ENCODE data around the gene PLXNA2. TPM values are rescaled to one million over a fixed set of nuclear protein-coding genes. Genes with fewer than 3 reads are reported as not detected.

PLXNA2 gene
- total RNA-seq, 1 donor from 2014 or later = 14.4 TPM

GRCh38 chr1:208100106-208100505 is 144.1 kb downstream of the PLXNA2 start:
- intact Hi-C loops (cut with DNase I) = no loop called here
- ATAC-seq (ENCODE audit: poor library complexity) (no peak), DNase-seq (no peak)

DNA sequence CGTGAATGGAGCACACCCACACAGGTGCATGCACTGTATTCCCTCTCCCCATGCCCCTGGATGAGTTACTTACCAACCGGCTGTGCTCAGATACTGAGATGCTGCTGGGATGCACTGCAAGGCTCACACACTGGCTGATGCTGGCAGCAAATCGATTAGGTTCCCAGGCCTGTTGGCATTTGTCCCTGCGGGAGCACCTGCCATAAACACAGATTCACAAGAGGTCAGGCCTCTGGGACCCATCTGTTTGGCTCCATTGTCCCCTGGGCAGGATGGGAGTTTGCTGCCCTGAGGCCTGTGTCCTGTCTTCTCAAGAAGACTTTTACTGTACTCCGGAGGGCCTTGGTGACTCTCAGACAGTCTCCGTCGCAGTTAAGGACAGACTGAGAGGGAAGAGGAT is 145.4 kb downstream of the PLXNA2 start:
- ATAC-seq (ENCODE audit: poor library complexity) (no peak), DNase-seq (no peak)
- intact Hi-C loops (cut with DNase I) = no loop called here

DNA sequence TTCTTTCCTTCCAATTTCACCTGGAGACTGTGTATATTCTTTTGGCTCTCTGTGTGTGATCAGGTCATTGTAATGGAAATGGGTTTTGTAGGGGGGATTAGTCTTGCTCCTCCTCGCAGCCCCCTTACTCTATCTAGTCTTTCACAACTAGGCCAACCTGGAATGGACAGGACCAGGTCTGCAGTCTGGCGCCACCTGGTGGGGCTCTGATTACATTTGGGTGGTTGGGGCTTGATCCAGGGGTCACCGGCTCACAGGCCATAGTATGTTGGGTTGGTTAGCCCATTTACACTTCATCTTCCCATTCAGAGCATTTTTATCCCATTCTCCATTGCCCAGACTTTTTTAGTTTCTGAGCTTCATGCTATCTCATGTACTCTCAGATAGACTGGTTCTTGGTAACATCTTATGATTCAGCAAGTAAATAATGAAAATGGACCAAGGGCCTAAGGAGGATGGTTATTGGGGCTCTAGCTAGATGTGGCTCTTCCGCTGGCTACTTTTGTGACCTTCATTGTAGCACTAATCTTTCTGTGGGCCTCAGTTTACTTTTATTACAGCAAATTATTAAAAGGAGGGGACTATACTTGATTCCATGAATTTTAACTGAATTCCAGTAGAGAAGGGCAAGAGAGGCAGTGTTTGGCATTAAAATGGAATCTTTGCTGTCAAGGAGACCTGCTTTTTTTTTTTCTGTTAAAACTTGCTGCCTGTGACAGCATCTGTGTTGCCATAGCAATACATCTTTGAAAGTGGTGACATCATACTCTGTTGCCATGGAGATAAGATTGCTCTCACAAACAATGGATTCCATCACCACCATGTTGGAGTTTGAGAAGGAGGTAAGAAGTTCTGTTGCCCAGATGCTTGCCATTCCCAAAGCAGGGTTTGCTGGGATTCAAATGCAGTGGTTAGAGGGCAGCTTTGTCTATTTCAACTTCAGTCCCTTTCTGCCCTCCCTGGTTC is 150.1 kb downstream of the PLXNA2 start:
- intact Hi-C loops (cut with DNase I) = loop anchor here (5.0 kb wide), 1 partner anchor 72 kb away; no protein-coding TSS in a partner anchor
- ATAC-seq (ENCODE audit: poor library complexity) (peak; percentile 71), DNase-seq (peak; percentile 85)

DNA sequence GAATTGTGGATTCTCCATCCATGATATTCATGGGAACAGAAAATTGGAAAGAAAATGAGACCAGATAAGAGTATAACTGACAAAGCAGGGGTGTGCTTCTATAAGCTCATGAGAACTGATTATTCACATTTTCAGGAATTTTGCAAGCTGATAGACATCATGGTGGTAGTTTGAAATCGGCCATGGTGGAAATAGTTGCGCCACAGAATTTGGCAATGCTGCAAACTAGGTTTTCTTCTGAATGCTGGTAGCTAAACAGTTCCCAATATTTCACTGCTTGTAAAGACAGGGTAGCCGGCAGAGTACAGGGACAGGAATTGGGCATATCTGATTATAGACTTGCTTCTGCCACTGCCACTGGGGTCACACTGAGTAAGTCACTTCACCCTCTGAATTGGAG is 151.1 kb downstream of the PLXNA2 start:
- no peak for DNase-seq
- ATAC-seq (ENCODE audit: poor library complexity) = no peak
- intact Hi-C loops (cut with DNase I) = loop anchor here (5.0 kb wide), 1 partner anchor 71 kb away; no protein-coding TSS in a partner anchor

GRCh38 chr1:208090388-208091301 is 153.5 kb downstream of the PLXNA2 start:
- intact Hi-C loops (cut with DNase I) = loop anchor here (5.0 kb wide), 1 partner anchor 68 kb away; no protein-coding TSS in a partner anchor
- ATAC-seq (ENCODE audit: poor library complexity) = peak; percentile 73
- DNase-seq = peak; percentile 70

DNA sequence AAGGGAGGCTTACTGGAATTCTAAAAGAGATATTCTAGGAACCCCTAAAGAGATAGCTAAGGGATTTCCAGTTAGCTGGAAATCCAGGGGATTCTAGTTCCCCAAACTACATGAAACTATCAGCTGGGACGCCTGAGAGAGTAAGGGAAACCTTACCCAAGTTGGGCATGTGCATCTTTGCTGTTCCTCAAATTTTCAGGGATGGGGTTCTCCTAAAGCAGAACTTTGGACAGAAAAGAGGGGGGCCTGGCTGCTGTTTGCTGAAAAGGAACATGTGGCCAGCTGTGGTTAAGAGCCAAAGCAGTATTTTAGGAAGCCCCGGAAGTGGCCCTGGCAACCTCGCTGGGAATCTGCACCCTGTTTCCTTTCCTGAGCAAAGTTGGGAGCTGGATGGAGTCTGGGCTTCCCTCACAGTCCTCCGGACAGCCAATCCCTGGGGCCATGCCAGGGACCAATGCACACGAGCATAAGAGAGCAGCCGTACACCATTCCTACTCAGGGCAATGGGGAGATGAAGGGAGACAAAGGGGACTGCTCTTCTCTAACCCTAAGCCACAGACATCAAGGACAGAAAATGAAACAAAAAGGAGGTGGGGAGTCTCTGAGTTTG is 154.3 kb downstream of the PLXNA2 start:
- intact Hi-C loops (cut with DNase I) = loop anchor here (5.0 kb wide), 1 partner anchor 68 kb away; no protein-coding TSS in a partner anchor
- peak; percentile 55 for ATAC-seq (ENCODE audit: poor library complexity)
- DNase-seq = peak; percentile 57

- DNase-seq (no peak), ATAC-seq (ENCODE audit: poor library complexity) (no peak)
- intact Hi-C loops (cut with DNase I) = no loop called here
These were observed 155.0 kb downstream of the PLXNA2 start for GRCh38 chr1:208089149-208089548.

DNA sequence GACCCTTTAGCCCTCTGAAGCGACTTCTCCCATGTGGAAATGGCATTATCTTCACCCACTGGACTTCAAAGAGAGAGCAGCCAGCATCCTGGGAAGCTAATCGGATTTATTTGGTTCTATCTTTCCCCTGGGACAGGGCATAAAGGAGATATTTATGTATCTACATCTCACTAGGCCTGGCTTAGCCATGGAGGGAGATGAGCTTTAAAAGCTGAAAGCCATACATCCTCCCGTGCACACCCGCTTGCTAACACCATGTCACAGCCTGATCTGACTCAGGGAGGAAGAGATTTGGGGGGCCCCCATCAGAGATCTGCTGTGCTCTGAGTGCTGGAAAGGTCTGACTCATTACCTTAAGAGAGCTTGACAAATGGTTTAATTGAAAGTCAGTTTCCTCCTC is 155.9 kb downstream of the PLXNA2 start:
- no peak for DNase-seq
- intact Hi-C loops (cut with DNase I) = no loop called here
- no peak for ATAC-seq (ENCODE audit: poor library complexity)

DNA sequence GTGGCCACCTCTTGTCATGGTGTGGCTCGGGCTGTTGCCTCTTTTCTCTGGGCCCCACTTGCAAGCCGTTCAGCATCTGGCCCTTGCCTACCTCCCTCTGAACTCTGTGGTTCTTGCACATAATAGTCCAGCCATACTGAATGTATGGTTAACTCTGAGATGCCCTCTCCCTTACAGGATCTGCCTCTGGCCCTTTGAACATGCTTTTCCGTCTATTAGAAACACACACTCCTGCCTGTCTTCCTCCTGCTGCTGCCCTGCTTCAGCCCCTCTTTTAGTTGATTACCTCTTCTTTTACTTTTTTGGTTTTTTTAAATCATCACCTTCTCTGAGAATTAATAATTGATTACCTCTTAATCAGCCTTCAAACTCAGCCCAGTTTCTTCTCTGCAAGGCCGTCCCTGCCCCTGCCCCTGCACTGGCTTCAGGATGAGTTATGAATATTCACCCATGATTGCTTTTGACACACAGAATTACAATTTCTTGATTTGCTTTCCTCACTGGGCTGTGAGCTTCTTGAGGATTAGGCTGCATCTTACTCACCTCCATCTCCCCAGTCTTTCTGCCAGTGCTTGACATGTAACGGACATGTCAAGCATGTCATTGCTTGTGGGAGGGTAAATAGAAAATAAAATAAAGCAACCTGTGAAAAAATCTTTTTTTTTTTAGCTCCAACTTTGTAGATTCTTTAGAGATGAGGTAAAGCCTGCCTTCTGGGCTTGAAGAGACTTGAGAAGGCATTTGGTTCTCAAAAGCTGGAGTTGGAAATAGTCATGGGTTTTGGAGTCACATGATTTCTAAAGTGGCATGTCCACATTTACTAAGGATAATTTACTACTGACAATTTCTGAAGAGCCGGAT is 158.3 kb downstream of the PLXNA2 start:
- ATAC-seq (ENCODE audit: poor library complexity) (no peak), DNase-seq (no peak)
- intact Hi-C loops (cut with DNase I) = no loop called here

DNA sequence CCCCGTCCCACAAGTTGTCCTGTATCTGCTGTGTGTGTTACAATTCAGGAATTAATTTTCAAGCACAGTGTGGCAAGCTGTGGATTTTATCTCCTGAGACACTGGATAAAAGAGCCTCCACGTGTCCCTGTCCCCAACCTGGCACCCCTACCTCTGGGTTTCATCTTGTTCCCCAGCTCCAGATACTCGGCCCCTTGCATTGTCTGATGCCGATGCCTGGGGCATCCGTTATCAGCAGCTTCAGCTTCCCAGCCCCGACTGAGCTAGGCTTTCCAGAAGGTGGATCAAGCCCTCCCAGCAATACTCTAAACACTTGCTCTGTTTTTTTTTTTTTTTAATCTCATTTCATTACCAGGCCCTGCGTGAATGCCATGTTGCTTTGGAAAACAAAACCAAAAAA is 159.4 kb downstream of the PLXNA2 start:
- DNase-seq = no peak
- ATAC-seq (ENCODE audit: poor library complexity) = no peak
- intact Hi-C loops (cut with DNase I) = no loop called here

GRCh38 chr1:208084220-208084619 is 160.0 kb downstream of the PLXNA2 start:
- ATAC-seq (ENCODE audit: poor library complexity) = no peak
- intact Hi-C loops (cut with DNase I) = no loop called here
- DNase-seq = no peak

DNA sequence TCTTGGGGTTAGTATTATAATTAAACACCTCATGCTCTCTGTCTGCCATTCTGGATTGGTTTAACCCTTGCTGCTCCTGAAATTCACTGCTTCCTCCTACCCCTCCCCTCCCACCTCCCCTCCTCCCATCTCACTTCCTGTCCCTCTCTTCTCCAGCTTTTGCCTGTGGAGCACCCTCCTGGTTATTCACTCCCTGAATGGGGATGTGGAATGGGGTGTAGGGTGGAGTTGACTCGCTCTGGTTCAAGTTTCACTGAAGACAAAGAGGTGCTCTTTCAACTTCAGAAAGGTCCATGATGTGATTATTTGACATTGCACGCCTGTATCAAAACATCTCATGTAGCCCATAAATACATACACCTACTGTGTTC is 160.5 kb downstream of the PLXNA2 start:
- intact Hi-C loops (cut with DNase I) = no loop called here
- no peak for ATAC-seq (ENCODE audit: poor library complexity)
- no peak for DNase-seq

DNA sequence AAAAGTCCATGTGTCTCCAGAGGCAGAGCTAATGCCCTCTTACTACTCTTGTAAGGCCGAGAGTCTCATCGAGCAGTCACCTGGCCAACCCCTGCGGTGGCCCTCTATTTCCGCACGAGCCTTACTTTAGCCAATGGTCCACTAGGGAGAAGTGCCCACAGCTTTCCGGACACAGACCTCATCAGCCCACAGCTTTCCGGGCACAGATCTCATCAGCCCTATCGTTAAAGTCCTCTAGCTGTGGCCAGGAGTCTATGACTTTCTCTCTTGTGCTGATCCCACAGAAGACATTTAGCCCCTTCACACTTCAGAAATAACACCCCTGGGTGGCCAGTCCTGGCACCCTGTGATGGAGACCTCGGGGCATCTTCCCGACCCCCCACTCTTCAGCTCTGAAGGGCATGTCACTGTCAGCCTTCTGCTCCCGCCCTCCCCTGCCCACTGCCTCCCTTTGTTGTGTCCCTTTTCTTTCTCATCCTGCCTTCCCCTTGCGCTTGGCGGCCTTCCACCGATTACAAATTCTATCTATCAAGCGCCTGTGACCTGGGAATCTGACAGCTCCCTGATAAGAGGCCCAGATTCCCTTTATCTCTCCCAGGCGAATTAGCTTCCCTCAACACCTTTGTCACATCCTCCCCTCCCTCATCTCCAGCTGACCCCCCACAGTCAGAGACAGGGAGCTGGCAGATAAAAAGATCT is 161.0 kb downstream of the PLXNA2 start:
- intact Hi-C loops (cut with DNase I) = no loop called here
- DNase-seq (no peak), ATAC-seq (ENCODE audit: poor library complexity) (no peak)

- ATAC-seq (ENCODE audit: poor library complexity) = no peak
- intact Hi-C loops (cut with DNase I) = no loop called here
- no peak for DNase-seq
These were observed 162.2 kb downstream of the PLXNA2 start for GRCh38 chr1:208081972-208082371.

DNA sequence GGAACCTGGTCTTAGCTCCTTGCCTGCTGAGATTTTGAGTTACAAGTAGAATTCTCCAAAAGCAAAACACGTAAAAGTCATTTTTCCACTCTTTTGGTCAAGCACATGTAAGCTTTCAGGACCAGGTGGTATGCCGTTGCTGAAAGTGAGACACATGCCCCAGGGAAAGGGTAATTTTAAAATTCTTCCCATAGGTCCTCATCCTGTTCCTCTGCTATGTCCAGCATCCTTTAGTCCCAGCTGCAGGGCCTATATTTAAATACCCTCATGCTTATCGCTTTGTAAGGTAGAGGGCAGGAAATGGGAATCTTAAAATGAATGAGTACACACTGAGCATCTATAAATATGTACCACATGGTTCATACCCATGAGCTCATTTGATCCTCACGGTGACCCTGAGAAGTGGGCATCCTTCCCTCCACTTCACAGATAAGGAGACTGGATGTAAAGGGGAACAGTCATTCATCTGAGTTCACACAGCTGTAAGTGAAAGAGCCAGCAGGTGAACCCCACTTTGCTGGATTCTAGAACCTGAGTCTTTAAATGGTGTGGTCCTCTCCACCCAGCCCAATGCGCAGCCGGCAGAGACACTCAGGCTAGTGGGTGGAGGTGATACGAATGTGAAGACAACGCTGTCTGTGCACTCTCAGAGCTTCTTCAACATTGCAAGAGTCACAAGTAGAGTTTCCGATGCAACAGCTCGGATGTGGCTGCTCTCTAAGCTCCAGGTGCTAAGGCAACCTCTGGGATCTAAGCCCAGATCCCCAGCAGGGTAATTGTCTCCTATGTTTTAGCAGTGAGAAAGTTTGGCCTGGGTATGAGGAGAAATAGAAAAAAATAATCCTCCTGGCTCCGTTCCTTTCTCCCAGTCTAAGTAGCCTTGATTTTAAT is 163.5 kb downstream of the PLXNA2 start:
- no peak for ATAC-seq (ENCODE audit: poor library complexity)
- intact Hi-C loops (cut with DNase I) = no loop called here

DNA sequence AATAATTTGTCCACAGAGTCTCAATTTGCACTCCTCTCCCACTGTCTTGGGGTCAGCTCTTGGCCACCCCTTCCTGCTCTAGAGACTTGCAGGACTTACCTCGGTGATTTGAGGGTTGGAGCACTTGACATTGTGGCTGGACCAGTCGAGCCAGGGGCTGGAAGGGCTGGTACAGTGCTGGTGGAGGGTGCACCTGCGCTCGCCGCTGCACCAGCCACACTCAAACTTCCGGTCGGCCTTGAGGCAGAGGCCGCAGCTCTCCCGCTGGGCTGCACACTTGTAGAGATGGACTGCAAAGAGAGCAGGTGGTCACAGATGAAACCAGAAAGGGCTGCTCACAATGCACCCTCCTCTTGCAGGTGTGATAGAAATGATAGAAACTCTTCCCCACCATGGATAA is 165.0 kb downstream of the PLXNA2 start:
- DNase-seq (no peak), ATAC-seq (ENCODE audit: poor library complexity) (no peak)
- intact Hi-C loops (cut with DNase I) = no loop called here

More for the DNA sequence above, 163.5 kb downstream of the PLXNA2 start:
- DNase-seq = no peak

DNA sequence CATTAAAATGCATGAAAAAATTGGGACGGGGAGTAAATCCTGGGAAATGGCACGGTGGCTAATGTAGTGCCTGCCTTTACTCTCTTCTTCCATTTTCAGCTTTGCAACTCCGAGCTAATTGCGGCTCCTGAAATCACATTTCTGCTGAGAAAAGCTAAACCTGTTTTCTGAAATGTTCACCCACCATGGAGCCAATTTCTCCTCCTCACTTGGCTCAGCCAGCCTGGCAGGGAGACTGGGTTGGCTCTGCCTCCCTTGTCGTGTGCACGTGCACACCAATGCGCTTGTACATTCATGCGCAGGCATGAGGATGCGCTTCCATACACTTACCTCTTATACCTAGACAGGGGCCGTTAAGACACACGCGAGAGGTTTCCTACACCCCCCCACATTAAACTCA is 165.4 kb downstream of the PLXNA2 start:
- intact Hi-C loops (cut with DNase I) = no loop called here
- no peak for DNase-seq
- ATAC-seq (ENCODE audit: poor library complexity) = no peak

Measured in Right ventricle myocardium superior (tissue), 1 donor.